DND-41 (cell line): Measurements from ENCODE around the gene BMPR2.
"Not testable (repeated sequence)": the region's sequence is repeated elsewhere in the genome, so short reads cannot be mapped to it uniquely, and the experiment has no call there.

Experiments
- ATAC-seq: fragments of 200-7000 bp; cut with Tn5 transposase; 3 replicates; pipeline ENCODE4 v1.9.1; 2021; ENCODE audit warnings: low read depth; ENCODE audit not compliant: insufficient read depth
- DNase-seq: peaks from one replicate; pipeline ENCODE4 v3.0.0-alpha.2; 2020
- H2AFZ ChIP-seq: 2 replicates; pipeline ENCODE4 v1.6.0; 2012; ENCODE audit warnings: low read depth, low read length
- H3K27ac ChIP-seq: 2 replicates; pipeline ENCODE4 v1.5.1; 2012; ENCODE audit warnings: low read length, inconsistent platforms
- H3K27me3 ChIP-seq: fragments of 200-600 bp; sonication (generic); 2 replicates; pipeline ENCODE4 v1.6.0; 2012; ENCODE audit warnings: low read length, mild to moderate bottlenecking, inconsistent platforms; ENCODE audit not compliant: insufficient read depth, poor library complexity
- H3K36me3 ChIP-seq: 2 replicates; pipeline ENCODE4 v1.5.1; 2012; ENCODE audit warnings: low read length, inconsistent platforms; ENCODE audit not compliant: insufficient read depth
- H3K4me1 ChIP-seq: 2 replicates; pipeline ENCODE4 v1.5.1; 2012; ENCODE audit warnings: mild to moderate bottlenecking, low read length; ENCODE audit not compliant: insufficient read depth
- H3K4me2 ChIP-seq: 2 replicates; pipeline ENCODE4 v1.6.0; 2012; ENCODE audit warnings: mild to moderate bottlenecking, moderate library complexity, low read length, inconsistent platforms; ENCODE audit not compliant: insufficient read depth
- H3K4me3 ChIP-seq, 2 experiments: fragments of 200-600 bp in 1 of 2; shearing (Covaris generic) in 1 of 2; 2 replicates each; pipeline ENCODE4 v1.5.1; 2012 to 2016; ENCODE audit warnings: inconsistent platforms in 2 of 2, low read length in 2 of 2, mild to moderate bottlenecking in 2 of 2, low read depth in 1 of 2, moderate library complexity in 1 of 2
- H3K79me2 ChIP-seq: 2 replicates; pipeline ENCODE4 v1.6.0; 2012; ENCODE audit warnings: low read length, inconsistent platforms; ENCODE audit not compliant: insufficient read depth
- H3K9ac ChIP-seq: 2 replicates; pipeline ENCODE4 v1.6.0; 2012; ENCODE audit warnings: low read depth, mild to moderate bottlenecking, inconsistent platforms, low read length, moderate library complexity
- H3K9me3 ChIP-seq: 2 replicates; pipeline ENCODE4 v1.5.1; 2012; ENCODE audit warnings: low read length, moderate library complexity, mild to moderate bottlenecking, inconsistent platforms; ENCODE audit not compliant: insufficient read depth, severe bottlenecking
- H4K20me1 ChIP-seq: 2 replicates; pipeline ENCODE4 v1.6.0; 2012; ENCODE audit warnings: low read length; ENCODE audit not compliant: insufficient read depth
- EZH2 ChIP-seq: IDR thresholded peaks from 3 replicates; pipeline ENCODE4 v1.6.1; 2012; ENCODE audit warnings: borderline replicate concordance, low read depth, mild to moderate bottlenecking, moderate library complexity, low read length, inconsistent platforms; ENCODE audit not compliant: severe bottlenecking
- TF ChIP-seq, protein P1 (sequence below): IDR thresholded peaks from 2 replicates; pipeline ENCODE4 v1.5.1; 2012; ENCODE audit warnings: borderline replicate concordance, low read length, moderate library complexity, mild to moderate bottlenecking; ENCODE audit not compliant: poor library complexity, severe bottlenecking; ENCODE audit errors: extremely low read depth

BMPR2 gene

GRCh38 chr2:202542142-202542541 lies 166.0 kb downstream of the BMPR2 start:
- DNase-seq (no peak), ATAC-seq (no peak)
- no peak for TF ChIP-seq EZH2
- TF ChIP-seq, protein P1, sequence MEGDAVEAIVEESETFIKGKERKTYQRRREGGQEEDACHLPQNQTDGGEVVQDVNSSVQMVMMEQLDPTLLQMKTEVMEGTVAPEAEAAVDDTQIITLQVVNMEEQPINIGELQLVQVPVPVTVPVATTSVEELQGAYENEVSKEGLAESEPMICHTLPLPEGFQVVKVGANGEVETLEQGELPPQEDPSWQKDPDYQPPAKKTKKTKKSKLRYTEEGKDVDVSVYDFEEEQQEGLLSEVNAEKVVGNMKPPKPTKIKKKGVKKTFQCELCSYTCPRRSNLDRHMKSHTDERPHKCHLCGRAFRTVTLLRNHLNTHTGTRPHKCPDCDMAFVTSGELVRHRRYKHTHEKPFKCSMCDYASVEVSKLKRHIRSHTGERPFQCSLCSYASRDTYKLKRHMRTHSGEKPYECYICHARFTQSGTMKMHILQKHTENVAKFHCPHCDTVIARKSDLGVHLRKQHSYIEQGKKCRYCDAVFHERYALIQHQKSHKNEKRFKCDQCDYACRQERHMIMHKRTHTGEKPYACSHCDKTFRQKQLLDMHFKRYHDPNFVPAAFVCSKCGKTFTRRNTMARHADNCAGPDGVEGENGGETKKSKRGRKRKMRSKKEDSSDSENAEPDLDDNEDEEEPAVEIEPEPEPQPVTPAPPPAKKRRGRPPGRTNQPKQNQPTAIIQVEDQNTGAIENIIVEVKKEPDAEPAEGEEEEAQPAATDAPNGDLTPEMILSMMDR: no peak
- H3K27ac ChIP-seq: no peak overlapping the region
- H3K27me3 ChIP-seq: no peaks in the 10 kb centered on the region
- no peaks in the 10 kb centered on the region for H3K79me2 ChIP-seq
- H3K4me3 ChIP-seq: no peak overlapping the region
- no peak overlapping the region for H3K9ac ChIP-seq
- H2AFZ ChIP-seq: no peak overlapping the region
- H3K36me3 ChIP-seq: no peaks in the 10 kb centered on the region
- no peaks in the 10 kb centered on the region for H4K20me1 ChIP-seq
- no peak overlapping the region for H3K4me2 ChIP-seq
- no peaks in the 10 kb centered on the region for H3K9me3 ChIP-seq
- H3K4me1 ChIP-seq: 0 out of 2 replicates have a peak, but pooled peaks cover 4% of the 10 kb centered on the region

- H3K27ac ChIP-seq: no peak overlapping the region
- no peak for ATAC-seq
- no peak overlapping the region for H3K4me3 ChIP-seq
- no peaks in the 10 kb centered on the region for H3K36me3 ChIP-seq
- no peak overlapping the region for H2AFZ ChIP-seq
- no peak overlapping the region for H3K9ac ChIP-seq
- H3K4me2 ChIP-seq: no peak overlapping the region
- H4K20me1 ChIP-seq: no peaks in the 10 kb centered on the region
- DNase-seq: no peak
- TF ChIP-seq EZH2: no peak
- TF ChIP-seq, protein P1: no peak
- H3K9me3 ChIP-seq: no peaks in the 10 kb centered on the region
- H3K4me1 ChIP-seq: 0 out of 2 replicates have a peak, but pooled peaks cover 4% of the 10 kb centered on the region
- H3K27me3 ChIP-seq: no peaks in the 10 kb centered on the region
- no peaks in the 10 kb centered on the region for H3K79me2 ChIP-seq
Measured at GRCh38 chr2:202545523-202545922, 169.4 kb downstream of the BMPR2 start.

DNA sequence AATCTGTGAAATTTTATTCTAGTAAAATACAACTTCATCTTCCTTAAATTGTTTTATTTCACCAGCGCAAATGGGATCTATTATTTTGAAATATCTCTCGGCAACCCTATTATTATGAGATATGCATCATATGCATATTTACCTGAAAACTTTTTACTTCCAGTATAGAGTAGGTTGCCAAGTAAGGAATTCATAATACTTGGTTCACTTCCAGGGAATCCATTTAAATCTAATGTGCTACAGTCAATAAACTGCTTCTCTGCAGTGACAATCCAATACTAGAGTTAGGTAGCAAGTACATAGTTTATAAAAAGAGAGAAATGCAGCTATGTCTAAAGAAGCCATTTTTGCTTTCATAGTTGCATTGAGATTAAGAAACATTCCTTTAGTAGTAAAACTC lies 169.8 kb downstream of the BMPR2 start:
- H4K20me1 ChIP-seq: no peaks in the 10 kb centered on the region
- H3K4me2 ChIP-seq: no peak overlapping the region
- H3K4me3 ChIP-seq: no peak overlapping the region
- no peak overlapping the region for H2AFZ ChIP-seq
- no peaks in the 10 kb centered on the region for H3K27me3 ChIP-seq
- H3K9me3 ChIP-seq: no peaks in the 10 kb centered on the region
- TF ChIP-seq EZH2: no peak
- TF ChIP-seq, protein P1: no peak
- no peaks in the 10 kb centered on the region for H3K36me3 ChIP-seq
- H3K9ac ChIP-seq: no peak overlapping the region
- no peaks in the 10 kb centered on the region for H3K79me2 ChIP-seq
- 0 out of 2 replicates have a peak, but pooled peaks cover 4% of the 10 kb centered on the region for H3K4me1 ChIP-seq
- DNase-seq: no peak
- no peak overlapping the region for H3K27ac ChIP-seq
- no peak for ATAC-seq

GRCh38 chr2:202546499-202547141 lies 170.5 kb downstream of the BMPR2 start:
- not testable (repeated sequence) for H4K20me1 ChIP-seq, H3K36me3 ChIP-seq, H2AFZ ChIP-seq, DNase-seq, H3K4me2 ChIP-seq, ATAC-seq, H3K27ac ChIP-seq, H3K4me3 ChIP-seq, H3K9ac ChIP-seq, H3K4me1 ChIP-seq, H3K79me2 ChIP-seq, H3K9me3 ChIP-seq, H3K27me3 ChIP-seq
